HepG2 (cell line): ENCODE data around the gene CGNL1.

Experiments
- POLR2A ChIP-seq, 2 experiments: IDR thresholded peaks; 2 replicates each; pipeline ENCODE4 v1.6.1; 2011; ENCODE audit warnings: low read depth in 2 of 2, low read length in 2 of 2, mild to moderate bottlenecking in 1 of 2, moderate library complexity in 1 of 2; ENCODE audit not compliant: insufficient read depth in 1 of 2
- RBAK ChIP-seq: sonication (generic); formaldehyde crosslinking; IDR thresholded peaks from 2 replicates; pipeline ENCODE4 v1.5.1; 2020; ENCODE audit warnings: mild to moderate bottlenecking, missing genetic modification reagents
- TARDBP ChIP-seq: sonication (generic); formaldehyde crosslinking; IDR thresholded peaks from 2 replicates; pipeline ENCODE4 v1.8.0; 2022; ENCODE audit warnings: mild to moderate bottlenecking, missing genetic modification reagents
- TBP ChIP-seq: sonication (generic); formaldehyde crosslinking; IDR thresholded peaks from 2 replicates; pipeline ENCODE4 v1.5.0; 2020; ENCODE audit warnings: missing genetic modification reagents
- ZNF292 ChIP-seq: sonication (generic); formaldehyde crosslinking; IDR thresholded peaks from 2 replicates; pipeline ENCODE4 v1.8.1; 2022; ENCODE audit warnings: mild to moderate bottlenecking, low read depth, missing genetic modification reagents, borderline replicate concordance

GRCh38 chr15:57422113-57422754 lies 45.9 kb downstream of the CGNL1 start:
- TF ChIP-seq POLR2A (IDR thresholded peaks at IDR 0.05; ENCODE audit: insufficient read depth in 1 of 2, low read depth in 2 of 2, low read length in 2 of 2) (no peak), RBAK (no peak), ZNF292 (no peak), TBP (CRISPR knock-in tag) (no peak), TARDBP (CRISPR knock-in tag) (no peak)
